HepG2 (cell line): ENCODE results near the gene CLDN7. TPM values are rescaled to one million over a fixed set of nuclear protein-coding genes. Genes with fewer than 3 reads are reported as not detected.
A peak's percentile ranks its signal among the peaks of the same experiment; 100 is the strongest.

ENCODE experiments used
- ELF3 ChIP-seq: IDR thresholded peaks from 2 replicates; pipeline ENCODE4 v1.6.1; 2016; ENCODE audit warnings: missing genetic modification reagents, missing compliant biosample characterization
- GATAD2A ChIP-seq: IDR thresholded peaks from 2 replicates; pipeline ENCODE4 v1.6.1; 2016
- HDAC2 ChIP-seq: sonication (generic); formaldehyde crosslinking; IDR thresholded peaks from 2 replicates; pipeline ENCODE4 v1.4.0; 2020; ENCODE audit warnings: missing genetic modification reagents
- HOXA9 ChIP-seq: sonication (generic); formaldehyde crosslinking; IDR thresholded peaks from 2 replicates; pipeline ENCODE4 v1.8.1; 2022; ENCODE audit warnings: missing genetic modification reagents, mild to moderate bottlenecking, moderate library complexity, borderline replicate concordance
- LCORL ChIP-seq, 2 experiments: fragments of 450-650 bp in 1 of 2; sonication (generic) in 1 of 2; formaldehyde crosslinking in 1 of 2; IDR thresholded peaks; 2 replicates each; pipeline versions ENCODE4 v1.5.0 to v1.6.1; 2017 to 2020; ENCODE audit warnings: antibody characterized with exemption in 1 of 2, missing genetic modification reagents in 1 of 2
- PHF8 ChIP-seq: sonication (generic); formaldehyde crosslinking; IDR thresholded peaks from 2 replicates; pipeline ENCODE4 v1.5.0; 2020; ENCODE audit warnings: missing genetic modification reagents
- REPIN1 ChIP-seq: sonication (generic); formaldehyde crosslinking; IDR thresholded peaks from 2 replicates; pipeline ENCODE4 v1.8.0; 2022; ENCODE audit warnings: missing genetic modification reagents, low read depth, mild to moderate bottlenecking, borderline replicate concordance
- TAF1 ChIP-seq: sonication (generic); formaldehyde crosslinking; IDR thresholded peaks from 2 replicates; pipeline ENCODE4 v1.4.0; 2020; ENCODE audit warnings: missing genetic modification reagents
- TBP ChIP-seq: sonication (generic); formaldehyde crosslinking; IDR thresholded peaks from 2 replicates; pipeline ENCODE4 v1.5.0; 2020; ENCODE audit warnings: missing genetic modification reagents
- TBX2 ChIP-seq: sonication (generic); formaldehyde crosslinking; IDR thresholded peaks from 2 replicates; pipeline ENCODE4 v1.5.0; 2020; ENCODE audit warnings: missing genetic modification reagents, mild to moderate bottlenecking, borderline replicate concordance
- TCF7 ChIP-seq: sonication (generic); IDR thresholded peaks from 2 replicates; pipeline ENCODE4 v1.6.1; 2016; ENCODE audit warnings: antibody characterized with exemption, low read depth
- TFDP1 ChIP-seq: IDR thresholded peaks from 2 replicates; pipeline ENCODE4 v1.6.1; 2016; ENCODE audit warnings: missing compliant biosample characterization, missing genetic modification reagents, borderline replicate concordance
- XRCC5 ChIP-seq: fragments of 200-400 bp; formaldehyde crosslinking; optimal IDR thresholded peaks from 2 replicates; pipeline ENCODE3; 2017; ENCODE audit warnings: mild to moderate bottlenecking, low read length
- ZFP90 ChIP-seq: sonication (generic); formaldehyde crosslinking; IDR thresholded peaks from 2 replicates; pipeline ENCODE4 v1.8.0; 2022; ENCODE audit warnings: missing genetic modification reagents, mild to moderate bottlenecking, inconsistent platforms, borderline replicate concordance
- ZNF44 ChIP-seq: sonication (generic); formaldehyde crosslinking; IDR thresholded peaks from 2 replicates; pipeline ENCODE4 v1.5.1; 2020; ENCODE audit warnings: mild to moderate bottlenecking, missing genetic modification reagents
- ZNF614 ChIP-seq: IDR thresholded peaks from 2 replicates; pipeline ENCODE4 v1.6.1; 2018; ENCODE audit warnings: missing biosample characterization, missing genetic modification reagents, inconsistent platforms, borderline replicate concordance
- ZNF768 ChIP-seq: sonication (generic); formaldehyde crosslinking; IDR thresholded peaks from 2 replicates; pipeline ENCODE4 v1.4.0; 2020; ENCODE audit warnings: missing genetic modification reagents
- polyA plus RNA-seq, 8 experiments: library from polyadenylated mRNA; depleted of rRNA in 3 of 8; stranded (reverse) in 7 of 8; unstranded in 1 of 8; fragments of >200 nt; fragmentation: Illumina TruSeq in 4 of 8; extraction: Trizol in 4 of 8; gene quantifications; 2 replicates each; pipeline versions ENCODE4 v1.2.1 to v1.2.3, GENCODE V29; 2011 to 2016; ENCODE audit warnings: low read depth in 4 of 8, missing spikeins in 1 of 8, mixed read lengths in 1 of 8; ENCODE audit not compliant: insufficient read depth in 1 of 8
- total RNA-seq, 5 experiments: library from RNA; depleted of rRNA; stranded (reverse); fragments of >200 nt; fragmentation: Illumina TruSeq; extraction: Trizol; gene quantifications; 2 replicates each; pipeline ENCODE4 v1.2.3, GENCODE V29; 2016; ENCODE audit warnings: low read depth in 1 of 5
- TF ChIP-seq, protein P1 (sequence below): sonication (generic); formaldehyde crosslinking; IDR thresholded peaks from 2 replicates; pipeline ENCODE4 v1.4.0; 2020; ENCODE audit warnings: mild to moderate bottlenecking, low read depth, missing genetic modification reagents
- TF ChIP-seq, protein P2 (sequence below): sonication (generic); formaldehyde crosslinking; IDR thresholded peaks from 2 replicates; pipeline ENCODE4 v1.8.0; 2022; ENCODE audit warnings: low read depth, missing genetic modification reagents
- TF ChIP-seq, protein P3 (sequence below): sonication (generic); formaldehyde crosslinking; conservative IDR thresholded peaks from 2 replicates; pipeline ENCODE4 v1.4.0; 2020; ENCODE audit warnings: mild to moderate bottlenecking, missing genetic modification reagents, moderate library complexity

CLDN7 gene
- total and polyA plus RNA-seq, 2 of the 13 experiments (the other 11 are each of a cell fraction or from before 2014, with no cell fraction given) = not detected

GRCh38 chr17:7241783-7242716 is 20.2 kb downstream of the CLDN7 start, which contains the start of gene GABARAP (continued):
- TF ChIP-seq, protein P1, sequence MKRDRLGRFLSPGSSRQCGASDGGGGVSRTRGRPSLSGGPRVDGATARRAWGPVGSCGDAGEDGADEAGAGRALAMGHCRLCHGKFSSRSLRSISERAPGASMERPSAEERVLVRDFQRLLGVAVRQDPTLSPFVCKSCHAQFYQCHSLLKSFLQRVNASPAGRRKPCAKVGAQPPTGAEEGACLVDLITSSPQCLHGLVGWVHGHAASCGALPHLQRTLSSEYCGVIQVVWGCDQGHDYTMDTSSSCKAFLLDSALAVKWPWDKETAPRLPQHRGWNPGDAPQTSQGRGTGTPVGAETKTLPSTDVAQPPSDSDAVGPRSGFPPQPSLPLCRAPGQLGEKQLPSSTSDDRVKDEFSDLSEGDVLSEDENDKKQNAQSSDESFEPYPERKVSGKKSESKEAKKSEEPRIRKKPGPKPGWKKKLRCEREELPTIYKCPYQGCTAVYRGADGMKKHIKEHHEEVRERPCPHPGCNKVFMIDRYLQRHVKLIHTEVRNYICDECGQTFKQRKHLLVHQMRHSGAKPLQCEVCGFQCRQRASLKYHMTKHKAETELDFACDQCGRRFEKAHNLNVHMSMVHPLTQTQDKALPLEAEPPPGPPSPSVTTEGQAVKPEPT (CRISPR knock-in tag) = 0 out of 2 replicates have a peak, but pooled peaks have one; percentile 1
- peak; percentile 24; the same call in 1 of the 2 replicates for TF ChIP-seq TCF7
- peak; percentile 77 for TF ChIP-seq PHF8 (CRISPR knock-in tag)
- TF ChIP-seq, protein P2, sequence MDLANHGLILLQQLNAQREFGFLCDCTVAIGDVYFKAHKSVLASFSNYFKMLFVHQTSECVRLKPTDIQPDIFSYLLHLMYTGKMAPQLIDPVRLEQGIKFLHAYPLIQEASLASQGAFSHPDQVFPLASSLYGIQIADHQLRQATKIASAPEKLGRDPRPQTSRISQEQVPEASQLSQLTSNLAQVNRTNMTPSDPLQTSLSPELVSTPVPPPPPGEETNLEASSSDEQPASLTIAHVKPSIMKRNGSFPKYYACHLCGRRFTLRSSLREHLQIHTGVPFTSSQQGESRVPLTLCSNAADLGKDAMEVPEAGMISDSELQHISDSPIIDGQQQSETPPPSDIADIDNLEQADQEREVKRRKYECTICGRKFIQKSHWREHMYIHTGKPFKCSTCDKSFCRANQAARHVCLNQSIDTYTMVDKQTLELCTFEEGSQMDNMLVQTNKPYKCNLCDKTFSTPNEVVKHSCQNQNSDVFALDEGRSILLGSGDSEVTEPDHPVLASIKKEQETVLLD (CRISPR knock-in tag) = peak; percentile 84; the same call in 1 of the 2 replicates
- TF ChIP-seq ELF3 (CRISPR knock-in tag) = peak; percentile 91
- 0 out of 2 replicates have a peak, but pooled peaks have one; percentile 53 for TF ChIP-seq ZNF44 (CRISPR knock-in tag)
- no peak for TF ChIP-seq LCORL (IDR thresholded peaks at IDR 0.05)
- TF ChIP-seq LCORL (CRISPR knock-in tag; IDR thresholded peaks at IDR 0.05) = 0 out of 2 replicates have a peak, but pooled peaks have one; percentile 48
- TF ChIP-seq HOXA9 = peak; percentile 35; the same call in 1 of the 2 replicates
- TF ChIP-seq TAF1 (CRISPR knock-in tag) = peak; percentile 58; the same call in 1 of the 2 replicates
- TF ChIP-seq GATAD2A = peak; percentile 31
- TF ChIP-seq ZNF768 = peak; percentile 9; the same call in 1 of the 2 replicates
- peak; percentile 9; the same call in 1 of the 2 replicates for TF ChIP-seq HDAC2 (CRISPR knock-in tag)
- TF ChIP-seq REPIN1 (CRISPR knock-in tag) = no peak
- TF ChIP-seq TFDP1 = peak; percentile 35; the same call in 1 of the 2 replicates
- TF ChIP-seq XRCC5 = peak; percentile 48
- 0 out of 2 replicates have a peak, but pooled peaks have one; percentile 29 for TF ChIP-seq TBP
- peak; percentile 38; the same call in 1 of the 2 replicates for TF ChIP-seq ZNF614 (CRISPR knock-in tag)
- TF ChIP-seq TBX2 = peak; percentile 72; the same call in 1 of the 2 replicates
- 0 out of 2 replicates have a peak, but pooled peaks have one; percentile 10 for TF ChIP-seq ZFP90
- TF ChIP-seq, protein P3, sequence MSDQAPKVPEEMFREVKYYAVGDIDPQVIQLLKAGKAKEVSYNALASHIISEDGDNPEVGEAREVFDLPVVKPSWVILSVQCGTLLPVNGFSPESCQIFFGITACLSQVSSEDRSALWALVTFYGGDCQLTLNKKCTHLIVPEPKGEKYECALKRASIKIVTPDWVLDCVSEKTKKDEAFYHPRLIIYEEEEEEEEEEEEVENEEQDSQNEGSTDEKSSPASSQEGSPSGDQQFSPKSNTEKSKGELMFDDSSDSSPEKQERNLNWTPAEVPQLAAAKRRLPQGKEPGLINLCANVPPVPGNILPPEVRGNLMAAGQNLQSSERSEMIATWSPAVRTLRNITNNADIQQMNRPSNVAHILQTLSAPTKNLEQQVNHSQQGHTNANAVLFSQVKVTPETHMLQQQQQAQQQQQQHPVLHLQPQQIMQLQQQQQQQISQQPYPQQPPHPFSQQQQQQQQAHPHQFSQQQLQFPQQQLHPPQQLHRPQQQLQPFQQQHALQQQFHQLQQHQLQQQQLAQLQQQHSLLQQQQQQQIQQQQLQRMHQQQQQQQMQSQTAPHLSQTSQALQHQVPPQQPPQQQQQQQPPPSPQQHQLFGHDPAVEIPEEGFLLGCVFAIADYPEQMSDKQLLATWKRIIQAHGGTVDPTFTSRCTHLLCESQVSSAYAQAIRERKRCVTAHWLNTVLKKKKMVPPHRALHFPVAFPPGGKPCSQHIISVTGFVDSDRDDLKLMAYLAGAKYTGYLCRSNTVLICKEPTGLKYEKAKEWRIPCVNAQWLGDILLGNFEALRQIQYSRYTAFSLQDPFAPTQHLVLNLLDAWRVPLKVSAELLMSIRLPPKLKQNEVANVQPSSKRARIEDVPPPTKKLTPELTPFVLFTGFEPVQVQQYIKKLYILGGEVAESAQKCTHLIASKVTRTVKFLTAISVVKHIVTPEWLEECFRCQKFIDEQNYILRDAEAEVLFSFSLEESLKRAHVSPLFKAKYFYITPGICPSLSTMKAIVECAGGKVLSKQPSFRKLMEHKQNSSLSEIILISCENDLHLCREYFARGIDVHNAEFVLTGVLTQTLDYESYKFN = peak; percentile 40; the same call in 1 of the 2 replicates
